PC-3 (cell line): ENCODE results near the gene OXCT1.

Experiments
- CTCF ChIP-seq: fragments of 300-600 bp; sonication (generic); conservative IDR thresholded peaks from 2 replicates; pipeline ENCODE4 v1.5.1; 2017; ENCODE audit warnings: antibody characterized with exemption, low read depth, mild to moderate bottlenecking, low read length
- EZH2 ChIP-seq: fragments of 300-600 bp; sonication (generic); IDR thresholded peaks from one replicate; pipeline ENCODE4 v1.6.1; 2017; ENCODE audit warnings: antibody characterized with exemption, mild to moderate bottlenecking, low read length; ENCODE audit not compliant: unreplicated experiment
- EZH2phosphoT487 ChIP-seq: fragments of 300-600 bp; sonication (generic); IDR thresholded peaks from 2 replicates; pipeline ENCODE4 v1.6.1; 2018; ENCODE audit warnings: mild to moderate bottlenecking, antibody characterized with exemption, low read length, borderline replicate concordance

- no peak for TF ChIP-seq CTCF
- TF ChIP-seq EZH2phosphoT487: no peak
- TF ChIP-seq EZH2: no peak
Observed at GRCh38 chr5:41747301-41747700, 122.9 kb downstream of the OXCT1 start.
